ENCODE data around the gene SPSB4.
"Not testable (repeated sequence)": the region's sequence is repeated elsewhere in the genome, so short reads cannot be mapped to it uniquely, and the experiment has no call there.

SPSB4 gene

GRCh38 chr3:141050576-141051442, at the start of gene SPSB4:
Gene SPSB4, plus strand, starts transcription at chr3:141051347. Its CDS starts 14,758 bp downstream, at chr3:141066105.
- no peak for DNase-seq

GRCh38 chr3:141006344-141006743, 44.8 kb upstream of the SPSB4 start:
- DNase-seq, result no peak

- no peak for DNase-seq
These were observed 41.7 kb upstream of the SPSB4 start for GRCh38 chr3:141009496-141009895.

DNA sequence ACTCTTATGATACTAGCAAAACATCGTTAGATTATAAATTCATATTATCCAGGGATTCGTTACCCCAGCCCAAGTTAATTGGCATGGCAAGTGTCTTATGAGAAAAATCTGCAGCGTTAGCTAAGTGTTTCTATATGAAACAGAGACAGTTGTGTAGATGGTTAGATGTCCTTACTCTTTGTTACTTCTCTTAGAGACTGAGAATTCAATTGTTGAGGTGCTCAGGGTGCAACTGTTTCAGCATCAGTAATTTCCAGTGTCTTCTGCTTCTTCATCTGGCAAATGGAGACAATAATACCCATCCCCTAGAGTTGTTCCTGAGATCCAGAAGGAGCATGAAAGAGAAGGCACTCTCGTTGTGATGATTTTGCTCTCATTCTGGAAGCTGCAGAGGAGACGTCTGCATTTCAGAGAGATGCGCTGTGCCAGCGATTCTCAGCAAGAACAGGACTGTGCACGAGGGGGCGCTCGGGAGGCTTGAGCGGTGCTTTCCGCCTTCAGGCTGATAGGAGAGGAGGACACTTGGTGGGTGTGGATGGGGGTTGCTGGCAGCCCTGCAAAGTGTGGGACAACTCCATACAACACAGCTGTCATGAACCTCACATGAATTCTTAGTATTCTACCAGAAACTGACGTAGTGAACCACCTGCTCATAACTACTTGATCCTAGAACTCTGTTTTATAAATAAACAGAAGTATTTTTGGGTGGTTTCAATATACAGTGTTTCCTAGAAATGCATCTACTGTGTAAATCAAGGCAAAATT, 39.7 kb upstream of the SPSB4 start:
- DNase-seq, result peak; percentile 13 to 59

GRCh38 chr3:141011997-141012262, 39.2 kb upstream of the SPSB4 start:
- DNase-seq, result no peak

DNA sequence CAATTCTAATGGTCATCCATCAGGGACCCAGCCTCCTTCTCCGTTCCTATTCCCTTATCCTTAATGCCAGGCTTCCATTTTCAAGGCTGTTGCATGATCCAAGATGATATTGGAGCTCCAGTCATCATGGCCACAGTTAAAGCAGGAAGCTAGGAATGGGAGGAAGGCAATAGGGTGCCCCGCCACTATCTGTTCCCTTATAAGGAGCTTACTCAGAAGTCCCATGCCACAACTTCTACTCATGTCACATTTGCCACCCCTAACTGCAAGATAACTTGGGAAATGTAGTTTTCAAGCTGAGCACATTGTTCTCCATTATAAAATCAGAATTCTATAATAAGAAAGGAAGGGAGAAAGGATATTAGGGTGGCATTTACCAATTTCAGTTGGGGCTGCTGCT, 38.6 kb upstream of the SPSB4 start:
- DNase-seq, result no peak

DNA sequence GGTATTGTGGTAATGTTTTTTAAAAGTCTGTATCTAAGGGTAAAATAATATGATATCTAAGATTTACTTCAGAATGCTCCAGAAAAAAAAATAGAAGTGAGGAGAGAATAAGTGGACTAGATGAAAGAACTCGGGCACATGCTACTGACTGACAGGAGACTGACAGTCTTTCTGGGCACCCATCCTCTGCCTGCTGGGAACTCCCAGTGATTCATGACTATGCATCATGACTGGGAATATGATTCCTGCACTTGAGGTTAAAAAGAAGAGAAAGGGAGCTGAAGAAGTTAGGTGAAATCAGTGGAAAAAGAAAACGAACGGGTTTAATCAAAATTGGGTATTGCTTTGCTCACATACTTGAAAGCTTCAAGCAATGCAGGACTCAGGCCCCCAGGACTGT, 35.7 kb upstream of the SPSB4 start:
- DNase-seq, result no peak

GRCh38 chr3:141017366-141018322, 33.5 kb upstream of the SPSB4 start:
- not testable (repeated sequence) for DNase-seq

DNA sequence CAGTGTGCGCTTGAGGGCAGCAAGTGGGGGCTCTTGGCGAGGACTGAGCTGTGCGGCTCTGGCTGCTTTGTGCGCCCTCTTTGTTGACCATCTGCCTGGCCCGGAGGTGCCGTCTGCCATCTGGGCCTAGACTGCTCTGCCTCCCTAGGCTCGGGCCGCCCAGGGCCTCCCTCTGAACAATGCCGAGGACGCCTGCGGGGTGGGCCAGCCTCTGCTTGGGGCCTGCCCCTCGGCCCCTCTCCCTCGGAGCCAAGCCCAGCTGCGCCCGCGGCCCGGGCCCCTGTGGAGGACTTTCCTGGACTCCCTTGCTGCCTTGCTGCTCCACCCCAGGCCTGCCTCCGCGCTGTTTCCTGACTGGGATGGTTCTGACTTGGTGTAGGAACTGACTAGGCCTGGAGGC, 31.9 kb upstream of the SPSB4 start:
- no peak for DNase-seq

- DNase-seq, result no peak
These were observed 30.9 kb upstream of the SPSB4 start for GRCh38 chr3:141020143-141020830.

GRCh38 chr3:141021261-141021660, 29.9 kb upstream of the SPSB4 start:
- no peak for DNase-seq

DNA sequence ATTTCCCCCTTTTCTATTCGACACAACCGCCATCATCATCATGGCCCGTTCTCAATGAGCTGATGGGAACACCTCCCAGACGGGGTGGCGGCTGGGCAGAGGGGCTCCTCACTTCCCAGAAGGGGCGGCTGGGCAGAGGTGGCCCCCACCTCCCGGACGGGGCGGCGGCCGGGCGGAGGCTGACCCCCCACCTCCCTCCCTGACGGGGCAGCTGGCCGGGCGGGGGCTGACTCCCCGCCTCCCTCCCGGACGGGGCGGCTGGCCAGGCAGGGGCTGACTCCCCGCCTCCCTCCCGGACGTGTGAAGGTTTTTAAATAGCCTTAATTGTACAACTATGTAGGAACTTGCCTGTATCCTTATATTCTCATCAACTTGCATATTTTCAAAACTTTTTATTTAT, 20.9 kb upstream of the SPSB4 start:
- DNase-seq, result no peak

GRCh38 chr3:141039589-141039988, 11.6 kb upstream of the SPSB4 start:
- no peak for DNase-seq

- DNase-seq, result no peak
These were observed 6.2 kb upstream of the SPSB4 start for GRCh38 chr3:141044695-141045641.

DNA sequence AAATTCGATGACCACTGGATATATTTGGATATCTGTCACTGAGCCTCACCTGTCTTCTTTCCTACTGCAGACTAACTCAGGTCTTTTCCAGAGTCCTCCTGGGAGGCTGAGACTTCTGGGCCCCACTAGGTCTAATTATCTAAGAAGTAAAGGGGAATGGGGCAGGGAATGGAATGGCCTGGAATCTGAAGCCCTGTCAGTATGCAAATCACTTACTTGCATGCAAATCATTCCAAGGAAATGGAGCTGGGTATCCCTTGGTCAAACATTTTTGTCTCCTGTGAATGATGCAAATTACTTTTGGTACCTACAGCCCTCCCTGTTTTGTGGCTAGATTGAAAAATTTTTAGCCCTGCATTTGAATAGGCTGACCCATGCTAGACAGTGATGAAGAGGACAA, 5.3 kb upstream of the SPSB4 start:
- DNase-seq, result no peak

GRCh38 chr3:141047168-141047567, 4.0 kb upstream of the SPSB4 start:
- DNase-seq, result no peak

DNA sequence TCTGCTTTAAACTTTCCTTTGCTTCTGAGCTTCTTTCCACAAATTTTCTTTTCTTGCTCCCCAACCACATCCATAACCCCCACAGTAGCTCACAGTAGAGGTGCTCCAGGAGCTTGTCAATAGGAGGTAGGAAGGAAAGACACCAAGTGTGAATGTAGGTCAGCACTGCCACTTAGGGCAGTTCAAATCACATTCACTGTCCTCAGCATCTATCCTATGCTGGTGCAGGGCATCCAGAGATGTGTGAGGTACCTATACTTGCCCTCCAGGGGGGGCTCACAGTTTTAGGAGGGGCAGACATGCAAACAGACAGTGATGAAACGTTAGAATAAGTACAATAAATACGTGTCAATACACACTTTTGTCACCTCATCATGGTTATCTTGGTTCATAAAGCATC, 1.5 kb upstream of the SPSB4 start:
- DNase-seq, result no peak

DNA sequence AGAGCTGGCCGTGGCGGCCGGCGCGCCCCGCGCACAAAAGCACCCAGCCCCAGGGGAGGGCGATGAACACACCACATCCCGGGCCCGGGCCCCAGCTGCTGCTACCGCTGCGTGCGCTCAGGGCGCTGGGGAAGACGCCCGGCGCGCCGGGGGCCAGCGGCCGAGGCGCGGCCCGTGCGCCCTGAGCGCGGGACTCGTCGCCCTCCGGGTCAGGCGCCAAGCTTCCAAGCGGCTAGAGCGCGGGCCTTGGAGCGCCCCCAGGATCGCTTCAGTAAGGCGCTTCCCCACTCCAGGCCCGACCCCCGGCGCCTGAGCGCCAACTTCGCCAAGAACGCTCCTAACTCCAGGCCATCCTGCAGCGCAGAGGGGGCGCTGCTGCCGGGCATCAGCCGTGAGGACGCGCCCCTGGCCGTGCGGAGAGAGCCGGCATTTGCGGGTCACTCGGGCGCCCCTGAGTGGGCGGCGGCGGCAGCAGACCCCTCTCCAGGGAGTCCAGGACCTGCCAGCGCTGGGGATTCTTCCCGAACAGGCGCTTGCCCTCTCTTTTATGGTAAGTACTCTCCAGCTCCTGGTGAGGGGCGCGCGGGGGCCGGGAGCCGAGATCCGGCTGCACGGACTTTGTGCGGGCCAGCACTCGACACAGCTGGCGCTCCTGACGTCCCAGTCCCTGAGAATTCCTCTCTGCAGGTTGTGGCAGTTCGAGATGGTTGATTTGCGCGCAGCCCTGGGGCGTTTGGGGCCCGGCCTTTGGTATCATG, 475 bp downstream of the SPSB4 start:
- no peak for DNase-seq

- no peak for DNase-seq
These were observed 1.3 kb downstream of the SPSB4 start for GRCh38 chr3:141052201-141053069.

GRCh38 chr3:141055136-141055535, 4.0 kb downstream of the SPSB4 start:
- DNase-seq, result no peak

Measured in hippocampal formation (tissue), 2 donors.